Neural cell (in vitro differentiated cells): ENCODE measurements around the gene HUNK. TPM values are rescaled to one million over a fixed set of nuclear protein-coding genes. Genes with fewer than 3 reads are reported as not detected.

ENCODE experiments used
- H2AFZ ChIP-seq: fragments of 200-600, 300-800 bp; sonication (generic), shearing (Covaris generic); 2 replicates; pipeline ENCODE4 v1.6.0; 2014; ENCODE audit warnings: low read depth, mild to moderate bottlenecking, antibody characterized with exemption, low read length, moderate library complexity
- H3F3A ChIP-seq: fragments of 200-600 bp; shearing (Covaris generic); 2 replicates; pipeline ENCODE4 v1.6.1; 2016; ENCODE audit warnings: mild to moderate bottlenecking, moderate library complexity, mixed read lengths, antibody characterized with exemption, low read length; ENCODE audit not compliant: insufficient read depth, poor library complexity, severe bottlenecking
- H3K27ac ChIP-seq: fragments of 200-600, 300-800 bp; sonication (generic), shearing (Covaris generic); 2 replicates; pipeline ENCODE4 v1.5.1; 2014; ENCODE audit warnings: mild to moderate bottlenecking, low read length, moderate library complexity
- H3K27me3 ChIP-seq: fragments of 300-800, 200-600 bp; sonication (generic), shearing (Covaris generic); 2 replicates; pipeline ENCODE4 v1.6.0; 2014; ENCODE audit warnings: mild to moderate bottlenecking, low read depth, low read length, moderate library complexity; ENCODE audit not compliant: insufficient read depth
- H3K36me3 ChIP-seq: fragments of 300-800, 200-600 bp; sonication (generic), shearing (Covaris generic); 2 replicates; pipeline ENCODE4 v1.5.1; 2014; ENCODE audit warnings: mild to moderate bottlenecking, antibody characterized with exemption, low read length, moderate library complexity; ENCODE audit not compliant: insufficient read depth
- H3K4me2 ChIP-seq: fragments of 300-800, 200-600 bp; sonication (generic), shearing (Covaris generic); 2 replicates; pipeline ENCODE4 v1.6.0; 2014; ENCODE audit warnings: mild to moderate bottlenecking, low read length
- H3K4me3 ChIP-seq: fragments of 300-800, 200-600 bp; sonication (generic), shearing (Covaris generic); 2 replicates; pipeline ENCODE4 v1.5.1; 2014; ENCODE audit warnings: mild to moderate bottlenecking, low read length, moderate library complexity
- H3K79me2 ChIP-seq: fragments of 200-600 bp; shearing (Covaris generic); replicated peaks from 2 replicates; pipeline ENCODE4 v1.6.0; 2014; ENCODE audit warnings: mild to moderate bottlenecking, low read length, moderate library complexity; ENCODE audit not compliant: insufficient read depth
- H3K9ac ChIP-seq: fragments of 300-800, 200-600 bp; sonication (generic), shearing (Covaris generic); 2 replicates; pipeline ENCODE4 v1.6.1; 2016; ENCODE audit warnings: mild to moderate bottlenecking, low read length, mixed read lengths
- H3K9me2 ChIP-seq: fragments of 200-600 bp; shearing (Covaris generic); 2 replicates; pipeline ENCODE4 v1.6.1; 2016; ENCODE audit warnings: mild to moderate bottlenecking, low read length, mixed read lengths; ENCODE audit not compliant: insufficient read depth
- H3K9me3 ChIP-seq: fragments of 200-600, 300-800 bp; sonication (generic), shearing (Covaris generic); 2 replicates; pipeline ENCODE4 v1.6.1; 2016; ENCODE audit warnings: mild to moderate bottlenecking, mixed run types, low read length, moderate library complexity, mixed read lengths
- H4K20me1 ChIP-seq: fragments of 200-600 bp; shearing (Covaris generic); 2 replicates; pipeline ENCODE4 v1.6.1; 2016; ENCODE audit warnings: mild to moderate bottlenecking, mixed run types; ENCODE audit not compliant: insufficient read depth
- CTCF ChIP-seq: fragments of 450-650 bp; IDR thresholded peaks from 2 replicates; pipeline ENCODE4 v1.5.1; 2014; ENCODE audit warnings: antibody characterized with exemption, mild to moderate bottlenecking, moderate library complexity; ENCODE audit not compliant: poor library complexity, severe bottlenecking
- MXI1 ChIP-seq: fragments of 450-650 bp; conservative IDR thresholded peaks from 2 replicates; pipeline ENCODE4 v1.6.1; 2014; ENCODE audit warnings: antibody characterized with exemption, mild to moderate bottlenecking; ENCODE audit not compliant: poor library complexity, severe bottlenecking
- POLR2AphosphoS5 ChIP-seq: IDR thresholded peaks from 2 replicates; pipeline ENCODE4 v1.6.1; 2012
- RAD21 ChIP-seq: fragments of 450-650 bp; conservative IDR thresholded peaks from 2 replicates; pipeline ENCODE4 v1.6.1; 2014; ENCODE audit warnings: antibody characterized with exemption, mild to moderate bottlenecking, moderate library complexity
- polyA plus RNA-seq: library from polyadenylated mRNA; depleted of rRNA; stranded (reverse); fragments of >200 nt; gene quantifications from 2 replicates; pipeline ENCODE4 v1.2.3, GENCODE V29; 2014

HUNK gene
- polyA plus RNA-seq, 1 donor from 2014 or later, result 9.3 TPM

- H3K9ac ChIP-seq, result no peak overlapping the region
- TF ChIP-seq POLR2AphosphoS5, result no peak
- TF ChIP-seq RAD21, result no peak
- TF ChIP-seq MXI1, result no peak
- TF ChIP-seq CTCF, result no peak
- no peaks in the 10 kb centered on the region for H3K9me2 ChIP-seq
- H4K20me1 ChIP-seq, result no peaks in the 10 kb centered on the region
- H3K36me3 ChIP-seq, result no peaks in the 10 kb centered on the region
- H3K4me2 ChIP-seq, result no peak overlapping the region
- H3K9me3 ChIP-seq, result peaks cover 7% of the 10 kb centered on the region
- H3K27me3 ChIP-seq, result no peaks in the 10 kb centered on the region
- H3K79me2 ChIP-seq, result no peaks in the 10 kb centered on the region
- no peaks in the 10 kb centered on the region for H3F3A ChIP-seq
- no peak overlapping the region for H3K4me3 ChIP-seq
- no peak overlapping the region for H2AFZ ChIP-seq
- no peak overlapping the region for H3K27ac ChIP-seq
These were observed 175.5 kb downstream of the HUNK start for GRCh38 chr21:32048353-32048752.

Other genes with a start within 250 kb of the HUNK start
- gene SOD1, start 213.3 kb upstream of the HUNK start, polyA plus RNA-seq, result 404 and 449 TPM in 2 replicates
- 5.2 and 5.4 TPM in 2 replicates for gene SCAF4, start 140.9 kb upstream of the HUNK start, polyA plus RNA-seq